KMS-11 (cell line): ENCODE measurements around the gene RAB11FIP4.

Source experiments
- H2AFZ ChIP-seq: fragments of 200-600 bp; sonication (generic); 2 replicates; pipeline ENCODE4 v1.6.1; 2016; ENCODE audit warnings: antibody characterized with exemption, mixed run types, low read depth
- H3K27ac ChIP-seq: fragments of 200-600 bp; sonication (generic); 2 replicates; pipeline ENCODE4 v1.6.1; 2016; ENCODE audit warnings: mild to moderate bottlenecking, mixed run types
- H3K27me3 ChIP-seq: fragments of 200-600 bp; sonication (generic); 2 replicates; pipeline ENCODE4 v1.6.1; 2017; ENCODE audit warnings: mild to moderate bottlenecking, low read depth, mixed run types, moderate library complexity; ENCODE audit not compliant: insufficient read depth
- H3K36me3 ChIP-seq: fragments of 200-600 bp; sonication (generic); 2 replicates; pipeline ENCODE4 v1.6.1; 2017; ENCODE audit warnings: mild to moderate bottlenecking, mixed run types; ENCODE audit not compliant: insufficient read depth
- H3K4me1 ChIP-seq: fragments of 200-600 bp; sonication (generic); 2 replicates; pipeline ENCODE4 v1.6.1; 2016; ENCODE audit warnings: mild to moderate bottlenecking, low read depth, mixed run types; ENCODE audit not compliant: poor library complexity, severe bottlenecking
- H3K4me2 ChIP-seq: fragments of 200-600 bp; sonication (generic); 2 replicates; pipeline ENCODE4 v1.7.0; 2016; ENCODE audit warnings: mild to moderate bottlenecking, mixed run types
- H3K4me3 ChIP-seq: fragments of 200-600 bp; sonication (generic); IDR thresholded peaks from 2 replicates; pipeline ENCODE4 v1.6.1; 2017; ENCODE audit warnings: low read depth, low read length, mixed read lengths; ENCODE audit not compliant: insufficient read depth
- H3K79me2 ChIP-seq: fragments of 200-600 bp; sonication (generic); 2 replicates; pipeline ENCODE4 v1.6.1; 2016; ENCODE audit warnings: low read depth, mixed run types; ENCODE audit not compliant: insufficient read depth
- H3K9ac ChIP-seq: fragments of 200-600 bp; sonication (generic); 2 replicates; pipeline ENCODE4 v1.6.1; 2016; ENCODE audit warnings: mild to moderate bottlenecking, mixed run types
- H4K20me1 ChIP-seq: fragments of 200-600 bp; sonication (generic); 2 replicates; pipeline ENCODE4 v1.6.1; 2016; ENCODE audit warnings: mild to moderate bottlenecking, mixed run types; ENCODE audit not compliant: insufficient read depth
- CTCF ChIP-seq: fragments of 200-600 bp; sonication (generic); conservative IDR thresholded peaks from 2 replicates; pipeline ENCODE4 v1.6.1; 2017; ENCODE audit warnings: low read depth, mild to moderate bottlenecking, antibody characterized with exemption, low read length, moderate library complexity, mixed read lengths

Gene RAB11FIP4

DNA sequence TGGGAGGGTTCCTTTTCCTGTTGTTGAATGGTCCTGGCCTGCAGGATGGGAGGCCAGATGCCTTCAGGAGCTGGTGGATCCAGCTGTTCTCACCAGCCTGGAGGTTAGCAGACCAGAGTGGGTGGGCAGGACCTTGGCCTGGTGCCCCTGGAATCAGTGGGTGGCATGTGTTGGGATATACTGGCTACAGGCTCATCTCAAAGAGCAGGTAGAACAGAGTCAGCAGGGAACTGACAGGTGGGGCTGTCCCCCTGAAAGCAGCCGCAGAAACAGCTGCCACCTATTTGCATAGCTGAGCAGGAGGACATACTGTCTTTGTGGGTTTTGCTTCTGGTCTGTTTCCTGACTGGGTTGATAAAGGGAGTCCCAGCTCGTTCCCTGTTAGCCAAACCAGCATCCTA lies 144.1 kb downstream of the RAB11FIP4 start:
- no peaks in the 10 kb centered on the region for H3K27me3 ChIP-seq
- peak overlapping the region; percentile 33 for H3K4me2 ChIP-seq
- no peak overlapping the region for H3K9ac ChIP-seq
- H3K27ac ChIP-seq, result peak overlapping the region; percentile 14; the same call in 1 of the 2 replicates
- no peaks in the 10 kb centered on the region for H3K36me3 ChIP-seq
- H3K4me3 ChIP-seq, result no peak overlapping the region
- TF ChIP-seq CTCF, result no peak
- peaks cover 39% of the 10 kb centered on the region for H3K4me1 ChIP-seq
- H4K20me1 ChIP-seq, result no peaks in the 10 kb centered on the region
- H3K79me2 ChIP-seq, result no peaks in the 10 kb centered on the region
- no peak overlapping the region for H2AFZ ChIP-seq

- H3K36me3 ChIP-seq, result no peaks in the 10 kb centered on the region
- H2AFZ ChIP-seq, result no peak overlapping the region
- no peak overlapping the region for H3K4me3 ChIP-seq
- H3K27ac ChIP-seq, result no peak overlapping the region
- H3K4me2 ChIP-seq, result peak overlapping the region; percentile 33; the same call in 1 of the 2 replicates
- no peaks in the 10 kb centered on the region for H3K79me2 ChIP-seq
- H3K27me3 ChIP-seq, result no peaks in the 10 kb centered on the region
- TF ChIP-seq CTCF, result no peak
- no peaks in the 10 kb centered on the region for H4K20me1 ChIP-seq
- H3K4me1 ChIP-seq, result peaks cover 39% of the 10 kb centered on the region
- H3K9ac ChIP-seq, result no peak overlapping the region
These were observed 145.0 kb downstream of the RAB11FIP4 start for GRCh38 chr17:31536451-31536850.

- Histone ChIP-seq H3K36me3 (no peaks in the 10 kb centered on the region), H3K9ac (no peak overlapping the region), H3K79me2 (no peaks in the 10 kb centered on the region), H3K4me2 (peak overlapping the region; percentile 15; the same call in 1 of the 2 replicates), H2AFZ (no peak overlapping the region), H3K27me3 (no peaks in the 10 kb centered on the region), H3K4me1 (peaks cover 39% of the 10 kb centered on the region), H3K27ac (peak overlapping the region; percentile 14; the same call in 1 of the 2 replicates), H3K4me3 (no peak overlapping the region), H4K20me1 (no peaks in the 10 kb centered on the region)
- TF ChIP-seq CTCF, result no peak
These were observed 146.1 kb downstream of the RAB11FIP4 start for GRCh38 chr17:31537565-31538011.

GRCh38 chr17:31538080-31538762 lies 146.7 kb downstream of the RAB11FIP4 start:
- no peak for TF ChIP-seq CTCF
- peaks cover 39% of the 10 kb centered on the region for H3K4me1 ChIP-seq
- H3K27ac ChIP-seq, result peak overlapping the region; percentile 14; the same call in 1 of the 2 replicates
- H3K36me3 ChIP-seq, result no peaks in the 10 kb centered on the region
- no peaks in the 10 kb centered on the region for H4K20me1 ChIP-seq
- H3K27me3 ChIP-seq, result no peaks in the 10 kb centered on the region
- H3K4me3 ChIP-seq, result no peak overlapping the region
- peak overlapping the region; percentile 15; the same call in 1 of the 2 replicates for H3K4me2 ChIP-seq
- H2AFZ ChIP-seq, result no peak overlapping the region
- H3K79me2 ChIP-seq, result no peaks in the 10 kb centered on the region
- no peak overlapping the region for H3K9ac ChIP-seq
